AG09309 (cell line): ENCODE measurements around the gene MYLK.
A peak's percentile ranks its signal among the peaks of the same experiment; 100 is the strongest.

Experiments
- DNase-seq: peaks from one replicate; pipeline ENCODE4 v3.0.0-alpha.2; 2010; ENCODE audit warnings: low read depth
- H3K4me3 ChIP-seq: 2 replicates; pipeline ENCODE4 v1.5.1; 2011; ENCODE audit warnings: mild to moderate bottlenecking, low read depth, low read length, moderate library complexity; ENCODE audit not compliant: control insufficient read depth
- TF ChIP-seq, protein P1 (sequence below): IDR thresholded peaks from 2 replicates; pipeline ENCODE4 v1.5.1; 2011; ENCODE audit warnings: mild to moderate bottlenecking, low read depth, low read length, inconsistent platforms; ENCODE audit not compliant: insufficient read depth, control insufficient read depth; ENCODE audit errors: missing control alignments

The MYLK gene

DNA sequence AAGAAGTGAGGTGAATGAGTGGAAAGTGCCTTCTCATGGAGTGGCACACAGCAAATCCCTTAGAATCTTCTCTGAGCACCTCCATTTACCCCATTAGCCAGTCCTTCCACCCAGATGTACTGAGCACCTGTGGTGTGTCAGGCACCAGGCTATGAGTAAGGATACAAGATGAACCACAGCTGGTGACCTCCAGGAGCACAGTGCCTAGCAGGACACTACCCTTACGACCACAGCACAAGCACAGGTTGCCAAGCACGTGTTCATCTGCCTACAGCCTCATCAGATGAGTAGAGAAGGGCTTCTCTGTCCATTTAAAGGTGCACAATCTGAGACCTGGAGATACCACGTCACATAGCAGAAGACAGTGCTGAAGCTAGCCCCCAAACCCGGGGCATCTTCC, 6.2 kb downstream of the MYLK start:
- DNase-seq = no peak
- TF ChIP-seq, protein P1, sequence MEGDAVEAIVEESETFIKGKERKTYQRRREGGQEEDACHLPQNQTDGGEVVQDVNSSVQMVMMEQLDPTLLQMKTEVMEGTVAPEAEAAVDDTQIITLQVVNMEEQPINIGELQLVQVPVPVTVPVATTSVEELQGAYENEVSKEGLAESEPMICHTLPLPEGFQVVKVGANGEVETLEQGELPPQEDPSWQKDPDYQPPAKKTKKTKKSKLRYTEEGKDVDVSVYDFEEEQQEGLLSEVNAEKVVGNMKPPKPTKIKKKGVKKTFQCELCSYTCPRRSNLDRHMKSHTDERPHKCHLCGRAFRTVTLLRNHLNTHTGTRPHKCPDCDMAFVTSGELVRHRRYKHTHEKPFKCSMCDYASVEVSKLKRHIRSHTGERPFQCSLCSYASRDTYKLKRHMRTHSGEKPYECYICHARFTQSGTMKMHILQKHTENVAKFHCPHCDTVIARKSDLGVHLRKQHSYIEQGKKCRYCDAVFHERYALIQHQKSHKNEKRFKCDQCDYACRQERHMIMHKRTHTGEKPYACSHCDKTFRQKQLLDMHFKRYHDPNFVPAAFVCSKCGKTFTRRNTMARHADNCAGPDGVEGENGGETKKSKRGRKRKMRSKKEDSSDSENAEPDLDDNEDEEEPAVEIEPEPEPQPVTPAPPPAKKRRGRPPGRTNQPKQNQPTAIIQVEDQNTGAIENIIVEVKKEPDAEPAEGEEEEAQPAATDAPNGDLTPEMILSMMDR = no peak
- no peak overlapping the region for H3K4me3 ChIP-seq

DNA sequence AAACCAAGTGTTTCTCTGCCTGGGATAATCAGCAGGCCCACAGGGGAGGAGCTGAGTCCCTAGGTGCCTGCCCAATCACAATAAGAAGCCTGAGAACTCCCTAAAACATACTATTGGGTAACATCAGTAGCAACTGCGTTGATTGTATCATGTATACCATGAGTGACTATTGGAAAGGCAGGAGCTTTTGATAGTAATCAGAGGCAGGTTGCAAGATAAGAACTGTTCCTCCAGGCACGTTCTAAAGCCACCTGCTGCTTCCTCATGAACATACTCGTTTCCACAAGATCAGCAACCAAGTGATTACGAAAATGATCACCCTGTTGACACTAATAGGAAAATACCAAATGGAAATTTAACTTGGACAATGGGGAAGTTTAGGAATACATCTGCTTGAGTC, 6.7 kb downstream of the MYLK start:
- no peak overlapping the region for H3K4me3 ChIP-seq
- no peak for DNase-seq
- TF ChIP-seq, protein P1 = no peak

DNA sequence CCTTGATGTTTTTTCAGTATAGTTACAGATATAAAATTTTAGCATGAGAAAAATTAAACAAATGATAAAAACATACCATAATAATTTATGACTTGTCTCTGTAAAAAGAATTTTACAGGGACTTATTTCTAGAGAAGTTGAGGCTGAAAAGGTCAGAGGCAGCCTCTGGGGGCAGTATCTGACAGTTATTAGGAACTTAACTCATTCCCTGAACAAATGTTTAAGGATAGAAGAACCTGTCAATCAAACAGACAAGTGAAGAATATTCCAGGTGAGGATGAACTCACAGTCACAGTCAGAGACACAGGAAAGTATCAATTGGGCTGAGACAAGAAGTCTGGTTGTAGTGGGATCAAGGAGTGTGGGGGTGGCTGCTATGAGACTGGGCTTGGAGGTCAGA, 7.3 kb downstream of the MYLK start:
- H3K4me3 ChIP-seq = no peak overlapping the region
- TF ChIP-seq, protein P1 = peak; percentile 13
- DNase-seq = no peak

DNA sequence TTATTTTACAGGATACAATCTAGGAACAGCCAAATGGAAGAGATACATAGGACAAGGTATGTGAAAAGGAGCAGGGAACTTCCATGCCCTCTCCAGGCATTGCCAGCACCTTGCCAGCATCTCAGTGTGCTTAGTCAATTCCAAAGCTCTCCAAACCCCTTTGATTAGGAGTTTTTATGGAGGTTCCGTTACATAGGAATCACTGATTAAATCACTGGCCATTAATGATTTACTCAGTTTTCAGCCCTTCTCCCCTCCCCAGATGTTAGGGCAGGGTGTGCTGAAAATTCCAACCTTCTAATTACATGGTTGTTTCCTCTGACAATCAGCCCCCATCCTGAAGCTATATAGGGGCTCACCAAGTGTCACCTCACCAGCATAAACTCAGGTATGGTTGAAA, 11.5 kb downstream of the MYLK start:
- TF ChIP-seq, protein P1 = no peak
- no peak overlapping the region for H3K4me3 ChIP-seq
- DNase-seq = no peak

DNA sequence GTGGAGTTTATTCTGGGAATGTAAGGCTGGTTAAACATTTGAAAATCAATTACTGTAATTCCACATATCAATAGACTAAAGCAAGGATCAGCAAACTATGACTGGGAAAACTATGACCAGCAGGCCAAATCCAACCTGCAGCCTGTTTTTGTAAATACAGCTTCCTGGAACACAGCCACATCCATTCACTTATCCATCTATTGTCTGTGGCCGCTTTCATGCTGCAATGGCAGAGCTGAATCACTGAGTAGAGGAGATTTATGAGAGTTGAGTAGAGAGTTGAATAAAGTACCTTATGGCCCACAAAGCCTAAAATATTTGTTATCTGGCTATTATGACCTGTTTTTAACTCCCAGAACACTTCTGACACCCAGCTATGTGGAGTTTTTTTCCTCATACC, 12.2 kb downstream of the MYLK start:
- H3K4me3 ChIP-seq = no peak overlapping the region
- DNase-seq = no peak
- TF ChIP-seq, protein P1 = no peak

DNA sequence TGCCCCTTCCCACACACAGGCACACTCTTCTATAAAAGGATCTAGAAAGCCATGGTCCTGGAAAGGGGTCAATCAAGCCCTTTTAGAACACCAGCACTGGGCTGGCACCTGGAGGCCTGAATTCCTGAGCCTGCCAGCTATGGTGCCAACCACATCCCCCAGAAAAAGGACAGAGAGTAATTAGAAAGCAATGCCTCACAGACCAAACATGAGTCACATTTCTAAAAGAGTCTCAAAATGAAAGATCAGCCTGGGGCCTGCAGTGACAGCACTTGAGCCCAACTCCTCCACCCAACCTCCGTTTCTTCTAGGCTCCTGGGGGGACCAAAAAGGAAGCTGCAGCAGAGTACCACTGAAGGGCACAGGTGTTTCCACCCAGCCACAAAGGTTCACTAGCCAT, 14.1 kb downstream of the MYLK start:
- no peak for DNase-seq
- H3K4me3 ChIP-seq = no peak overlapping the region
- TF ChIP-seq, protein P1 = no peak

DNA sequence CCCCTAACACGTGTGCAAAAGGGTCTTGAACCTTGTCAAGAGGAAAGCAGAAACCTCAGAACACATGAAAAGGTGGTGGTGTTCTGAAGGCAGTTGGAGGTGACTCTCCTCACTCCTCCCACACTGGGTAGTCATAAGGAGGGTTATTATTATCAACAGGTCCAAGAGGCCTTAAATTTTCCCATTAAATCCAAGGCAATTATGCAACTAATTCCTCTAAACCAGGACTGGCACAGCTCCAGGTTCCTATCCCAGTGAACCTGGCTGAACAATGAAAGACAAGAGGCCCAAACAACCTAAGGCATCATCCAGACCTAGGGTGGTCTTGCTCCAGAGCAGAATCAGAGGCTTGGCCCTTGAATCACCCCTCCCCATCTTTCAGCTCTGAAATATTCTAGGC, 15.0 kb downstream of the MYLK start:
- no peak for DNase-seq
- no peak overlapping the region for H3K4me3 ChIP-seq
- TF ChIP-seq, protein P1 = no peak
